A673 (cell line): ENCODE measurements around the gene TMEM271. TPM values are rescaled to one million over a fixed set of nuclear protein-coding genes. Genes with fewer than 3 reads are reported as not detected.

Source experiments
- BruUV-seq: library from RNA; stranded (reverse); fragments of 400-500 nt; replicated peaks from 2 replicates; lab custom pipeline; 2021; lab: Mats Ljungman, UMichigan
- CTCF ChIA-PET: fragments of 300-600 bp; sonication (Branson Sonifier 250); formaldehyde crosslinking; loops from one replicate; lab custom pipeline; 2022; ENCODE audit warnings: antibody characterized with exemption; lab: Charles Lee
- POLR2A ChIA-PET: fragments of 300-600 bp; sonication (Branson Sonifier 250); formaldehyde crosslinking; loops from one replicate; lab custom pipeline; 2022; ENCODE audit warnings: antibody characterized with exemption; ENCODE audit not compliant: low non-redundant PET; lab: Charles Lee
- DNase-seq: peaks from one replicate; pipeline ENCODE4 v3.0.0-alpha.2; 2015; ENCODE audit warnings: low spot score
- H3K27ac ChIP-seq: fragments of 200-600 bp; sonication (generic); 2 replicates; pipeline ENCODE4 v1.5.1; 2016; ENCODE audit warnings: mixed run types, low read depth, mild to moderate bottlenecking, mixed read lengths, antibody characterized with exemption, low read length; ENCODE audit not compliant: poor library complexity, severe bottlenecking
- H3K27me3 ChIP-seq: fragments of 200-600 bp; sonication (generic); replicated peaks from 2 replicates; pipeline ENCODE4 v1.6.1; 2017; ENCODE audit warnings: mixed run types, low read depth, mild to moderate bottlenecking, mixed read lengths, antibody characterized with exemption, low read length; ENCODE audit not compliant: insufficient read depth, poor library complexity
- H3K36me3 ChIP-seq: fragments of 200-600 bp; sonication (generic); 2 replicates; pipeline ENCODE4 v1.6.1; 2016; ENCODE audit warnings: mixed run types, mild to moderate bottlenecking, mixed read lengths, antibody characterized with exemption, low read length; ENCODE audit not compliant: insufficient read depth, poor library complexity, severe bottlenecking
- H3K4me1 ChIP-seq: fragments of 200-600 bp; sonication (generic); 2 replicates; pipeline ENCODE4 v1.6.1; 2017; ENCODE audit warnings: mixed run types, mild to moderate bottlenecking, mixed read lengths, antibody characterized with exemption, low read length; ENCODE audit not compliant: insufficient read depth, poor library complexity, severe bottlenecking
- H3K4me3 ChIP-seq: fragments of 200-600 bp; sonication (generic); 2 replicates; pipeline ENCODE4 v1.5.1; 2016; ENCODE audit warnings: low read depth, mixed run types, mild to moderate bottlenecking, mixed read lengths, low read length; ENCODE audit not compliant: poor library complexity, severe bottlenecking
- H3K9me3 ChIP-seq: fragments of 200-600 bp; sonication (generic); 2 replicates; pipeline ENCODE4 v1.6.1; 2016; ENCODE audit warnings: mixed run types, low read depth, mild to moderate bottlenecking, mixed read lengths, antibody characterized with exemption, low read length; ENCODE audit not compliant: poor library complexity, severe bottlenecking
- EZH2 ChIP-seq: fragments of 200-600 bp; sonication (generic); IDR thresholded peaks from 2 replicates; pipeline ENCODE4 v1.6.1; 2017; ENCODE audit warnings: borderline replicate concordance, low read depth, mild to moderate bottlenecking, mixed read lengths, antibody characterized with exemption, low read length; ENCODE audit not compliant: poor library complexity, severe bottlenecking
- intact Hi-C: fragments of 100-400 bp; cut with micrococcal nuclease; formaldehyde crosslinking; loops from one replicate; pipeline ENCODE4 v1.10.0; 2022; ENCODE audit not compliant: unreplicated experiment
- total RNA-seq: library from RNA; stranded (reverse); gene quantifications from 2 replicates; pipeline ENCODE4 v1.2.3, GENCODE V29; 2021
- TF ChIP-seq, protein P1 (sequence below): fragments of 300-800, 200-600 bp; sonication (generic); conservative IDR thresholded peaks from 2 replicates; pipeline ENCODE4 v1.5.1; 2017; ENCODE audit warnings: low read depth, mild to moderate bottlenecking, antibody characterized with exemption, low read length, moderate library complexity, mixed read lengths

Gene TMEM271
- total RNA-seq, 1 experiment from 2014 or later, result 3.6 TPM

DNA sequence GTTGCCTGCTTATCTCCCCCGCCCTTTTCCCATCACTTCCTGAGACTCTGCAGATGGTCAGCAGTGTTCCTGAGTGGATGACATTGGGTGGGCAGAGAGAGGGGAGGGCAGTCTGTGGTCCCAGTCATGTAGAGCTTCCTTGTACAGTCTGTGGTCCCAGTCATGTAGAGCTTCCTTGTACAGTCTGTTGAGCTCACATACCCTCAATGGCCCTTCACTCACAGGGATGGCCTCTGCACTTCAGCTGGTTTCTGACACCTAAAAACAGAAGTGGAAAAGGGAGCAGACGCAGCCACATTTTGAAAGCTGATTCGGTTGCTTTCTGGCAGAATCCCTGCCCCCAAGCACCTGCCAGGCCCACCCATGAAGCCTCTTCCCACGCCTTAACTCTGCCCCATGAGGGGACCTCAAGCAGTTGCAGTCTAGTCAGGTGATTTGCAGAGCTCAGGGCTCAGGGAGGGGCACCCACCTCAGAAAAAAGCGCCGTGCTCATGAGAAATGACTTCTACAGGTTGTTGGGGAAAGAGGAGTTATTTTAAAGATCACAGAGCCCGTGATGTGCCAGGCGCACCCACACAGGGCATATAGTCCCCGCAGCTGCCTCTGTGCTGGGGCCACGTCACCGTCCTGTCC is 3.6 kb upstream of the TMEM271 start:
- TF ChIP-seq, protein P1, sequence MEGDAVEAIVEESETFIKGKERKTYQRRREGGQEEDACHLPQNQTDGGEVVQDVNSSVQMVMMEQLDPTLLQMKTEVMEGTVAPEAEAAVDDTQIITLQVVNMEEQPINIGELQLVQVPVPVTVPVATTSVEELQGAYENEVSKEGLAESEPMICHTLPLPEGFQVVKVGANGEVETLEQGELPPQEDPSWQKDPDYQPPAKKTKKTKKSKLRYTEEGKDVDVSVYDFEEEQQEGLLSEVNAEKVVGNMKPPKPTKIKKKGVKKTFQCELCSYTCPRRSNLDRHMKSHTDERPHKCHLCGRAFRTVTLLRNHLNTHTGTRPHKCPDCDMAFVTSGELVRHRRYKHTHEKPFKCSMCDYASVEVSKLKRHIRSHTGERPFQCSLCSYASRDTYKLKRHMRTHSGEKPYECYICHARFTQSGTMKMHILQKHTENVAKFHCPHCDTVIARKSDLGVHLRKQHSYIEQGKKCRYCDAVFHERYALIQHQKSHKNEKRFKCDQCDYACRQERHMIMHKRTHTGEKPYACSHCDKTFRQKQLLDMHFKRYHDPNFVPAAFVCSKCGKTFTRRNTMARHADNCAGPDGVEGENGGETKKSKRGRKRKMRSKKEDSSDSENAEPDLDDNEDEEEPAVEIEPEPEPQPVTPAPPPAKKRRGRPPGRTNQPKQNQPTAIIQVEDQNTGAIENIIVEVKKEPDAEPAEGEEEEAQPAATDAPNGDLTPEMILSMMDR, result no peak
- no peak for TF ChIP-seq EZH2
- Histone ChIP-seq H3K27ac (no peak overlapping the region), H3K36me3 (no peaks in the 10 kb centered on the region), H3K9me3 (no peaks in the 10 kb centered on the region), H3K4me1 (peaks cover 8% of the 10 kb centered on the region), H3K4me3 (no peak overlapping the region), H3K27me3 (peaks cover 9% of the 10 kb centered on the region)
- intact Hi-C loops, result no loop called here
- no peak for DNase-seq
- CTCF ChIA-PET, result no interaction called here
- no TSS peak for BruUV-seq
- POLR2A ChIA-PET, result no interaction called here

DNA sequence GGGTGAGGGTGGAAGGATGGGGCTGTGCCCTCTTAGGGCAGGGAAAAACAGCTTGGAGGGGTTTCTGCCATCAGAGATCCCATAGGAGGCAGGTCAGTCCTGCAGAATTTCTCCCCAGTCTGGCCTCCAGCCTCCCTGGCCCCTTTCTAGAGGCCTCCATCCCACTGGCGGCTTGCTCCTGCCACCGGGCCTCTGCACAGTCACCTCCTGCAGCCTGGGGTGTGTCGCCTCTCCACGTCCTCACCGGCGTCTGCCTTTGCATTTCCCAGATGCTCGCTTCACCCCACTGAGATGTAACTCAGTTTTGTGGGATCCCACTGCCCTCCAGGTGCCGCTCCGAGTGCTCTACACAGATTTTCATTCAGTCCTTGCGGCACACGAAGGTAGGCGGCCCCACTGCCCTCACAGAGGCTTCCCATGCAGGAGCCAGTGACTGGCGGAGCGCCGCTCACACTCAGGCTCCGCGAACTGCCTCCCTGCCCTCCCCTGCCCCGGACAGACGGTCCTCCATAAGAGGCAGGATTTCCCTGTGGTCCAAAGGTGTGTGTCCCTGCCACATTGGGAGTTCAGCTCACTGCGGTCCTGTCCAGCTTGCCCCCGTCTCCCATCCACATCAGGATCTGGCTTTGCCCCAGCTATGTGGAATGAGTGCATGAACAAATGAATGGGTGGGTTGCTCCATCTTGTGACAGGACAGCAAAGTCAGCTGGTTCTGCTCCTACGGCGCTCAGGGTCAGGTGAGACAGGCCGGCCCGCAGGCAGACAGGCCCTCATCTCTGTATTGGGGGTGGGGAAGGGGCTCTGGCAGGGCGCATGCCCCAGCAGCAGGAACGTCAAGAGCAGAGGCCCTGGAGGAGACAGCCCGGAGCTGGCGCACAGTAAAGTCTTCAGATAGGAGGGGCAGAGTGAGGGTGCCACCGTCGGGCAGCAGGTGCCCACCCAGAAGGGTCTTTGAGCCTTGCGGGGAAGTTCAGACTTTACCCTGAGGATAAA is 2.7 kb upstream of the TMEM271 start:
- TF ChIP-seq, protein P1, result no peak
- no peak for TF ChIP-seq EZH2
- Histone ChIP-seq H3K4me3 (no peak overlapping the region), H3K27me3 (peaks cover 18% of the 10 kb centered on the region), H3K9me3 (no peaks in the 10 kb centered on the region), H3K4me1 (peaks cover 12% of the 10 kb centered on the region), H3K27ac (no peak overlapping the region), H3K36me3 (no peaks in the 10 kb centered on the region)
- intact Hi-C loops, result no loop called here
- DNase-seq, result no peak
- no TSS peak for BruUV-seq
- CTCF ChIA-PET, result no interaction called here
- POLR2A ChIA-PET, result no interaction called here

DNA sequence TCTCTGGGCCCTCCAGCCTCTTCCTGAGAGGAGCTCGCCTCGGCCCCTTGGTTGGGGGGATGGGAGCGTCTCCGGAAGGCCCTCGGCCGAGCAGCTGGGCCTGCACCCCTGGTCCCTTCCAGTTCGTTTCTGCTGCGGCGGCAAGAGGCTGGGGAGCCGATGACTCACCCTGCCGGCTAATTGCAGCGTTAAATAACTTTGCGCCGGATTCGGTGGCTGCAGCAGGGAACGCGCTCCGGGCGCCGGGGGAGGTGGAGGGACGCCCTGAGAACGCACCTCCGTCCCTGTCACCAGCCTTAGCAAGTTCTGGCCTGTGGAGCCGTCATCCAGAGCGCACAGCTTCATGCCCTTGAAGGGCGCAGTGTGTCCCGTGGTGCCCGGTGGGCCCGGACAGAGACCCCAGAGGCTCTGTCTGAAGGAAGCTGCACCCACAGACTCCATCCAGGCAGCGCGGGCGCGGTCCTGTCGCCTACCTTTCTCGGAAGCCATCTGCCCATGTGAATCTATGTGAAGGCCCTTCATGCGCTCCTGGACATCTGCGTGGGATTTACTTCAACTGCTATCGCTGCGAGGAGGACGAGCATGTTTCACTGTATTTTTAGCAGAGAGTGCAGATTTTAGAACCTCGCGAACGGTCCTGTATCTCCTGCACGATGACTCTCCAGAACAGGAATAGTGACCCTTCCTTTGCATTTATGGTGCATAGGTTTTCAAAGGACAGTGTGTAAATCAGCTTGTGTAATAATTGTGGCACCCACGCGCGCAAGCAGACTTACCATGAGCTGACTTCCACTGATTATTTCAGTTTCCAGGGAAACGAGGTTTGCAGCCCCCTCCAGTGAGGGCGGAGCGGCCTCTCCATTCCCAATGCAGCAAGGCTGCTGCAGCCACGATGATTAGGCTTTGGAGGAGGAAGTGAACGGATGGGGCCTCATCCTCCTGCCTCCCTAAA is 1.7 kb upstream of the TMEM271 start:
- H3K36me3 ChIP-seq, result no peaks in the 10 kb centered on the region
- peaks cover 16% of the 10 kb centered on the region for H3K4me1 ChIP-seq
- TF ChIP-seq, protein P1, result no peak
- no peak for TF ChIP-seq EZH2
- BruUV-seq, result no TSS peak
- peaks cover 28% of the 10 kb centered on the region for H3K27me3 ChIP-seq
- DNase-seq, result peak; percentile 80
- CTCF ChIA-PET, result no interaction called here
- POLR2A ChIA-PET, result no interaction called here
- no peaks in the 10 kb centered on the region for H3K9me3 ChIP-seq
- H3K27ac ChIP-seq, result peak overlapping the region; percentile 77
- intact Hi-C loops, result no loop called here
- H3K4me3 ChIP-seq, result peak overlapping the region; percentile 50
